Measurements from ENCODE around the gene CNDP2. TPM values are rescaled to one million over a fixed set of nuclear protein-coding genes. Genes with fewer than 3 reads are reported as not detected.

Gene CNDP2
- total and polyA plus RNA-seq, 5 experiments from 2014 or later: 97.0 to 169 (median 139) TPM

DNA sequence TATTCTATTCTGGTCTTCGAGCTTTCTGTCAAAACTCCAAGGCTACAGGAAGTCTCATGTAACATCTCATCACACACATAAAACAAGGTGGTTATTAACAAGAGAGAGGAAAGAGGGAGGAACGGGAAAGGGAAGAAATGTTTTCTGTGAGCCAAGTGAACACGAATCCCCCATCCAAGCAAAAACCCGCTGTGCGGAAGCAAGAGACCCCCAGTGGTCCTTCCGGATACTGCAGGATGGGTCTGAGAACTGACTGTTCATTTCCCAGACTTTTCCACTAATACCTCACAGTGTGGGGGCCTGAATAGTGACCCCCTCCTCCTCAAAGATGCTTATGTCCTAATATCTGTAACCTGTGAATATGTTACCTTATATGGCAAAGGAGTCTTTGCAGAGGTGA, 20.0 kb upstream of the CNDP2 start:
- H3K4me1 Mint-ChIP-seq: peaks cover 0 to 5% (median 2%) of the 10 kb centered on the region in 4 donors
- POLR2A ChIA-PET: no interaction called here
- no peak overlapping the region for H3K4me3 Mint-ChIP-seq
- H3K36me3 Mint-ChIP-seq: no peaks in the 10 kb centered on the region
- H3K27ac Mint-ChIP-seq: peak overlapping the region in 1 of 10 donors; percentile 43
- H3K27me3 Mint-ChIP-seq: no peaks in the 10 kb centered on the region
- ATAC-seq: no peak
- H3K9me3 Mint-ChIP-seq: no peaks in the 10 kb centered on the region
- DNase-seq: no peak

DNA sequence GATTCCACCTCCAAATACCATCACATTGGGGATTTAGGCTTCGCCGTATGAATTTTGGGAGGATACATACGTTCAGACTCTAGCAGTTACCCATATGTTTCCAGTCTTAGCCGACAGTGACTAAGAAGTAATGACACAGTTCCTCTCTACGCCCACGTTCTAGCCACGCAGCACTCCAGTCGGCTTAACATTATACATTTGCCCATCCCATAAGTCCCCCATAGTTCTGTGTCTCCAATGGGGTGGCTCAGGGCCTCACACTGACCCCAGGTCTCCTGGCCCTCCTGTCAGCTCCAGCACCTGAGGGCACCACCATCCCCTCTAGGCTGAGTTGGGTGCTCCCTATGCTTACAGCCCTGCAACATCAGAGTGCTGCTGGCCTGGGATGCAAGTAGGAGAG, 18.4 kb upstream of the CNDP2 start:
- POLR2A ChIA-PET: no interaction called here
- Mint-ChIP-seq H3K4me3 (no peak overlapping the region), H3K27me3 (peaks cover 0 to 1% (median 0%) of the 10 kb centered on the region in 5 donors), H3K27ac (peak overlapping the region in 1 of 10 donors; percentile 4), H3K9me3 (no peaks in the 10 kb centered on the region), H3K36me3 (no peaks in the 10 kb centered on the region), H3K4me1 (peaks cover 0 to 6% (median 2%) of the 10 kb centered on the region in 4 donors)
- no peak for ATAC-seq
- no peak for DNase-seq

DNA sequence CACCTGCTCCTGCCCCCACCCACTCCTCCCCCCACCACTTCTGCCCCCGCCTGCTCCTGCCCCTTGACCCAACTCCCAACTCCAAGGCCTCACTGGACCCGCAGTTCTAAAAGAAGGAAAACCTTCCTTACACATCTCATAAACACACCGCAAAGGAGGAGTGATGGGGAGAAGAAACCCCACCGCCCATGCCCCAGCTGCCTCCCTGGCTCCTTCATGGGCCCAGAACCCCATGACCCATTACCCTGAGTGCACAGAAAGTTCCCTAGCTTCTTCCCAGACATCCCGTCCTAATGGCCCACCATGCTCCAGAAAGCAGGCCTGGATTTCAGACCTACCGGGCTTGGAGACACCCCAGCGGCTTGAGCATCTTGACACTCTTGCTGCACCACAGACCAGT, 17.8 kb upstream of the CNDP2 start:
- POLR2A ChIA-PET: no interaction called here
- peaks cover 0 to 3% (median 0%) of the 10 kb centered on the region in 5 donors for H3K27me3 Mint-ChIP-seq
- peaks cover 0 to 7% (median 2%) of the 10 kb centered on the region in 4 donors for H3K4me1 Mint-ChIP-seq
- peak overlapping the region in 2 of 10 donors; percentile 38 to 60 for H3K27ac Mint-ChIP-seq
- no peak for ATAC-seq
- no peak for DNase-seq
- no peaks in the 10 kb centered on the region for H3K9me3 Mint-ChIP-seq
- no peaks in the 10 kb centered on the region for H3K36me3 Mint-ChIP-seq
- H3K4me3 Mint-ChIP-seq: no peak overlapping the region

DNA sequence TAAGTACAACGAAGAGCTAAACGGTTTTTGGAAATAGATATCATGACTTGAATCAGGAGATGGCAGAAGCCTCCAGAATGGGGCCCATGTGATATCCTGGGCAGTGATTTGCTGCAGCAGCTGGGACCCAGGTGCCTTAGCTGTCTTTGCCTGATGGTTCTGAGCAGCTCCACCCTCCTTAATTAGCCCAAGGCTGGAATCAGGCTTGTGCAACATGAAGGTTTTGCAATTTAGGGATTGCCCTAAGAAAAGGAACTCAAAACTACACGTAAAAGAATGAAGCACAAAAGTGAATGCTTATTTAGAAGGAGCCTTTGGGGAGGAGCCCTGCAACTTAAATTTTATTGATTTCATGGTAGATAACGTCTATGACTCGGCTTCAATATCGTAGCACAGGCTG, 17.3 kb upstream of the CNDP2 start:
- Mint-ChIP-seq H3K27ac (no peak overlapping the region), H3K36me3 (no peaks in the 10 kb centered on the region), H3K9me3 (no peaks in the 10 kb centered on the region), H3K4me1 (peaks cover 0 to 7% (median 3%) of the 10 kb centered on the region in 4 donors), H3K4me3 (no peak overlapping the region), H3K27me3 (peaks cover 0 to 3% (median 0%) of the 10 kb centered on the region in 5 donors)
- DNase-seq: no peak
- POLR2A ChIA-PET: no interaction called here
- no peak for ATAC-seq

DNA sequence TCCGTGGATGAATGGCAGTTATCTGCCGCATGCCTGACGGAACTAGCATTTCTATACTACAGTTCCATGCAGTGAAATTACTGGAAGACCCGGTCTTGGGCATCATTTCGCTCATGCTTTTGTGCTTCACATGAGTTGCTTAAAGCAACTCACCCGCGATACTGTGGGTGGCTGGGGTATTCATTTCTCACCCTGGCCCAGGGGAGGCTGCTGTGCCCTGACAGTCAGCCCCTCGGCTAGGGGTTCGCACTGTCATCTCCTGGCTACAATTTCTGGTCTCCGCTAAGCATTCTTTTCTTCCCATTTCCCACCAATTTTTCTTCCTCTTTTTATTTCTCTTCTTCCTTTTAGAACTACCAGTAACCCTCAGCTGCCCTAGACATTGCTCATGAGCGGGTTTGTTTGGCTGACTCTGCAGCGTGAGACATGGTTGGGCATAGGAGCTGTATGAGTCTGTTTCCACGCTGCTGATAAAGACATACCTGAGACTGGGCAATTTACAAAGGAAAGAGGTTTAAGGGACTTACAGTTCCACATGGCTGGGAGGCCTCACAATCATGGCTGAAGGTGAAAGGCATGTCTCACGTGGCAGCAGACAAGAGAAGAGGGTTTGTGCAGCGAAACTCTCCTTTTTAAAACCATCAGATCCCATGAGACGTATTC, 16.5 kb upstream of the CNDP2 start:
- ATAC-seq (no peak), DNase-seq (no peak)
- H3K36me3 Mint-ChIP-seq: no peaks in the 10 kb centered on the region
- POLR2A ChIA-PET: no interaction called here
- peak overlapping the region in 1 of 10 donors; percentile 30 for H3K4me3 Mint-ChIP-seq
- H3K4me1 Mint-ChIP-seq: peaks cover 2 to 9% (median 7%) of the 10 kb centered on the region in 4 donors
- H3K9me3 Mint-ChIP-seq: no peaks in the 10 kb centered on the region
- peaks cover 0 to 3% (median 0%) of the 10 kb centered on the region in 5 donors for H3K27me3 Mint-ChIP-seq
- peak overlapping the region in 1 of 10 donors; percentile 71 for H3K27ac Mint-ChIP-seq

DNA sequence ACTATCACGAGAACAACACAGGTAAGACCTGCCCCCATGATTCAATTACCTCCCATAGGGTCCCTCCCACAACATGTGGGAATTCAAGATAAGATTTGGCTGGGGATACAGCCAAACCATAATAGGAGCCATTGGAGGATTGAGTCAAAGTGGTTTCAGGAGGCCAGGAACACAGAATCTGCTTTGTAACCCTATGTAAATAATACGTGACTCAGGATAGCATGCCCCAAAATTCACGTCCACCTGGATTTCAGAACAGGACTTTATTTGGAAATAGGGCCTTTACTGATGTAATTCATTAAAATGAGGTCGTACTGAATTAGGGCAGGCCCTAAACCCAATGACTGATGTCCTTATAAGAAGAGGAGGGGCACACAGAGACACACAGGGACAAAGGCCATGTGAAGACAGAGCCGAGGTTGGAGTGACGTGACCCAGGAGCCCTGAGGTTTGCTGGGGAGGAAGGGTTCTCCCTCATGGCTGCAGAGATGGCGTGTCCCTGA, 16.0 kb upstream of the CNDP2 start:
- peaks cover 0 to 3% (median 0%) of the 10 kb centered on the region in 5 donors for H3K27me3 Mint-ChIP-seq
- ATAC-seq (no peak), DNase-seq (no peak)
- no peaks in the 10 kb centered on the region for H3K9me3 Mint-ChIP-seq
- POLR2A ChIA-PET: no interaction called here
- H3K4me3 Mint-ChIP-seq: no peak overlapping the region
- peaks cover 8 to 12% (median 11%) of the 10 kb centered on the region in 4 donors for H3K4me1 Mint-ChIP-seq
- no peak overlapping the region for H3K27ac Mint-ChIP-seq
- H3K36me3 Mint-ChIP-seq: no peaks in the 10 kb centered on the region

DNA sequence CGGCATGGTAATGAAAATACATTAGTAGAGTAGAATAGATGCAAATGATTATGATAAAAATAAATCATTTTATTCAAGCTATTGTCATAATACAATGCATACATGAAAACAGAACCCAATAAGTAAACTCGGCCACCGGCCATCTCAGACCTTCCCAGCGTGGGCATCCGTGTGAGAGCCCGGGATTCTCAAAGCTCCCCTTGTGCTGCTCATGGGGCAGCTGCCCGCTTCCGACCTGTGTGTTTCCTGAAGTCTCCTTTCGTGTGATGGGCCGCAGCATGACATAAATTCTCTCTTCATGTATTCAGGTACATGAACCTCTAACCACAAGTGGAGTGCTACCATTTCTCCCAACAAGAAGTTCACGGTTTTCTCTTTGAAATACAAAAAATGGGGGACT, 13.5 kb upstream of the CNDP2 start:
- POLR2A ChIA-PET: no interaction called here
- DNase-seq (no peak), ATAC-seq (no peak)
- Mint-ChIP-seq H3K9me3 (no peaks in the 10 kb centered on the region), H3K4me1 (peaks cover 8 to 26% (median 13%) of the 10 kb centered on the region in 4 donors), H3K27ac (no peak overlapping the region), H3K4me3 (no peak overlapping the region), H3K27me3 (peaks cover 0 to 3% (median 0%) of the 10 kb centered on the region in 5 donors), H3K36me3 (no peaks in the 10 kb centered on the region)

DNA sequence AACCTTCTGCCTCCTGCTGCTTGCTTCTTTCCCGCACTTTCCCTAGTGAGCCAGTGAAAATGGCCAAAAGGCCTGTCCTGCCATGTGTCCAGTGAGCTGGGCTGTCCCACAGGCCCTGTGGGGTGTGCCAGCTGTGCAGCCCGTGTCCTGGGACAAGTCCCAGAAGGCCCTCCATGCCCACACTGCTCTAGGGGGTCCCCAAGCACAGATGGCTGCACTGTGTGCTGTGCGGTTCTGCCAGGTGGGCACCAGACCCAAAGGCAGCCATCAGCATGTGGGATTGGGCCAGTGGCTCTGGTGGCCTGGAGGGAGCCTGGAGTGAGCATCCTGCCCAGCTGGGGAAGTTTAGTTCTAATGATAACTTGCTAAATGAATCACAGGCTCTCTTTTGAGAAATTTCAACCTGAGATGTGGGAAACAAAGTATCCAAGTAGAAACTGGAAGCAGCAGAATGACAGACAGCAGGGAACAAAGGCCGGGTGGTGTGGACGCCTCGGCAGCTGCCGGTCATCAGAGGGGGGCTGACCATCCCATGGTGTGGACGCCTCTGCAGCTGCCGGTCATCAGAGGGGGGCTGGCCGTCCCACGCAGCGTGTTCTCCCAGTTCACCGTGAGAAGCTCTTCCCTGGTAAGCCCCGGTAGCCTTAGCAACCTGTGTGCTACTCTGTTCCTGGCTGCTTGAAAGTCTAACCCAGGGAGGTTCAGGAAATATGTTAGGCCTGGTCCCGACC, 9.9 kb upstream of the CNDP2 start:
- Mint-ChIP-seq H3K27me3 (peaks cover 0 to 3% (median 0%) of the 10 kb centered on the region in 5 donors), H3K36me3 (no peaks in the 10 kb centered on the region), H3K9me3 (no peaks in the 10 kb centered on the region), H3K4me1 (peaks cover 8 to 26% (median 10%) of the 10 kb centered on the region in 4 donors), H3K4me3 (peak overlapping the region in 3 of 10 donors; percentile 9 to 45 (median 19)), H3K27ac (peak overlapping the region in 3 of 10 donors; percentile 27 to 65 (median 35))
- ATAC-seq (no peak), DNase-seq (no peak)
- POLR2A ChIA-PET: interaction anchor here (0.7 to 1.5 kb wide), 3 partner anchors 10 to 334 kb away, joined by 3 to 4 read pairs (median 4); partner anchors contain the start of gene CNDP2

DNA sequence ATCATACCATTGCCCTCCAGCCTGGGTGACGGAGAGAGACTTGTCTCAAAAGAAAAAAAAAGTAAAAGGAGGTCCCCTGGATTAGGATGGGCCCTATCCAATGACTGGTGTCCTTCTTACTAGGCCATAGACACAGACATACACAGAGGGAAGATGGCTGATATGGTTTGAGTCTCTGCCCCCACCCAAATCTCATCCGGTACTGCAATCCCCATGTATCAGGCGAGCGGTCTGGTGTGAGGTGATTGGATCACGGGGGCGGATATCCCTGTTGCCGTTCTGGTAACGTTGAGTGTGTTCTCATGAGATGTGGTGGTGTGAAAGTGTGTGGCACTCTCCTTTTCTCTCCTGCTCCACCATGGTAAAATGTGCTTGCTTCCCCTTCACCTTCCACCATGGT, 7.8 kb upstream of the CNDP2 start:
- Mint-ChIP-seq H3K4me3 (no peak overlapping the region), H3K27me3 (peaks cover 0 to 2% (median 0%) of the 10 kb centered on the region in 5 donors), H3K27ac (peak overlapping the region in 2 of 10 donors; percentile 12 to 41), H3K4me1 (peaks cover 5 to 26% (median 11%) of the 10 kb centered on the region in 4 donors), H3K36me3 (no peaks in the 10 kb centered on the region), H3K9me3 (peaks cover 0 to 1% (median 0%) of the 10 kb centered on the region in 9 donors)
- ATAC-seq: no peak
- no peak for DNase-seq
- POLR2A ChIA-PET: no interaction called here

DNA sequence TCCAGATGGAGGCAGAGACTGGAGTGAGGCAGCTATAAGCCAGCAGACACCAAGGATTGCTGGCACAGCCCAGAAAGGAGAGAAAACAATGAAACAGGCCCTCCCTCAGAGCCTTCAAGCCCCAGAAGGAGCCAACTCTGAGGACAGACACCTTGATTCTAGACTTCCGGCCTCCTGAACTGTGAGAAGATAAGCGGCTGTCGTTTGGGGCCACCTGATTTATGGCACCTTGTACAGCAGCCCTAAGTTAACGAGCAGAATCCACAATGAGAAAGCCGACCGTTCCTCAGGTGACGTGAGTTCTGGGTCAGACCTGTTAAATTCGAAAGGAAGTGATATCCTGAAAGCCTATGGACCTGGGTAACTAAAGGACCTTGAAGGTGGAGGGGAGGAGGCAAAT, 7.3 kb upstream of the CNDP2 start:
- no peak for ATAC-seq
- peaks cover 0 to 1% (median 0%) of the 10 kb centered on the region in 9 donors for H3K9me3 Mint-ChIP-seq
- H3K4me3 Mint-ChIP-seq: no peak overlapping the region
- H3K4me1 Mint-ChIP-seq: peaks cover 8 to 27% (median 14%) of the 10 kb centered on the region in 4 donors
- DNase-seq: no peak
- peak overlapping the region in 4 of 10 donors; percentile 12 to 72 (median 47) for H3K27ac Mint-ChIP-seq
- POLR2A ChIA-PET: no interaction called here
- peaks cover 0 to 2% (median 0%) of the 10 kb centered on the region in 5 donors for H3K27me3 Mint-ChIP-seq
- no peaks in the 10 kb centered on the region for H3K36me3 Mint-ChIP-seq

DNA sequence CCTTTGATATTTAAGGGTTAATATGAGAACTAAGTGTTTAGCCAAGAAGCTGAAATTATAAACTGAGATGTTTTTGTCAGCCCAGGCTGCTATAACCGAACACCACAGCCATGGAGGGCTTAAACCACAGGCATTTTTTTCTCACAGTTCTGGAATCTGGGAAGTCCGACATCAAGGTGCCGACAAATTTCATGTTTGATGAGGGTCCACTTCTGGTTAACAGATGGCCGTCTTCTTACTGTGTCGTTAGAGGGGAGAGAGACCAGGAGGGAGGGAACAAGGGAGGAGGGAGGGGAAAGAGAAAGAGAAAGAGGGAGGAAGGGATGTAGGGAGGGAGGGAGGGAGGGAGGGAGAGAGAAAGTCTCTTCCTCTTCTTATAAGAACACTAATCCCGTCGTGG, 6.5 kb upstream of the CNDP2 start:
- ATAC-seq (no peak), DNase-seq (no peak)
- H3K4me1 Mint-ChIP-seq: peaks cover 6 to 23% (median 14%) of the 10 kb centered on the region in 4 donors
- POLR2A ChIA-PET: interaction anchor here (0.7 kb wide), 1 partner anchor 112 kb away, joined by 6 read pairs; no protein-coding TSS in a partner anchor
- H3K27ac Mint-ChIP-seq: no peak overlapping the region
- H3K4me3 Mint-ChIP-seq: no peak overlapping the region
- H3K36me3 Mint-ChIP-seq: no peaks in the 10 kb centered on the region
- peaks cover 0 to 2% (median 0%) of the 10 kb centered on the region in 5 donors for H3K27me3 Mint-ChIP-seq
- H3K9me3 Mint-ChIP-seq: peaks cover 0 to 1% (median 0%) of the 10 kb centered on the region in 9 donors

DNA sequence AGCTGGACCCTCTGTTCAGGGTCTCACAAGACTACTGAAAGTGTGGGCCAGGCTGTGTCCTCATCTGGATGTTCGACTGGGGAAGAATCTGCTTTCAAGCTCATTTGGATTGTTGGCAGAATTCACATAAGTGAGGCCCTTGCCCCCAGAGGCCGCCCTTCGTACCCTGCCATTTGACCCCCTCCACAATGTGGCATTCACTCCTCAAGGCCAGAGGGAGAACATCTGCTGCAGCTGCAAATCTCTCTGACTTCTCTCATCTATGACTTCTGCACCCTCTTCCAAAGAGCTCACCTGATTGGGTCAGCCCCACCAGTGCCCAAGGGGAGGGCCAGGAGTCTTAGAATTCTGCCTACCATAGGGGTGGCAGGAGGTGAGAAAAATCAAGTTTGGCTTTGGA, 3.9 kb upstream of the CNDP2 start:
- Mint-ChIP-seq H3K27me3 (no peaks in the 10 kb centered on the region), H3K36me3 (no peaks in the 10 kb centered on the region), H3K9me3 (peaks cover 0 to 1% (median 0%) of the 10 kb centered on the region in 9 donors), H3K27ac (peak overlapping the region in 4 of 10 donors; percentile 11 to 85 (median 32)), H3K4me3 (no peak overlapping the region), H3K4me1 (peaks cover 13 to 23% (median 19%) of the 10 kb centered on the region in 4 donors)
- POLR2A ChIA-PET: interaction anchor here (1.5 to 3.3 kb wide), 2 partner anchors 114 to 138 kb away, joined by 15 to 31 read pairs; no protein-coding TSS in a partner anchor
- ATAC-seq: no peak
- DNase-seq: no peak

Measured in naive thymus-derived CD8-positive, alpha-beta T cell (primary cell).